MM.1S (cell line): ENCODE data around the gene ANAPC16.
"Not testable (repeated sequence)": the region's sequence is repeated elsewhere in the genome, so short reads cannot be mapped to it uniquely, and the experiment has no call there.

Experiments used
- DNase-seq: peaks from one replicate; pipeline ENCODE4 v3.0.0-alpha.2; 2015
- H2AFZ ChIP-seq: fragments of 300-600 bp; sonication (generic); 2 replicates; pipeline ENCODE4 v1.6.0; 2016; ENCODE audit warnings: antibody characterized with exemption, low read length
- H3F3A ChIP-seq: fragments of 300-600 bp; sonication (generic); 2 replicates; pipeline ENCODE4 v1.6.1; 2016; ENCODE audit warnings: mild to moderate bottlenecking, antibody characterized with exemption, low read length, moderate library complexity, mixed read lengths; ENCODE audit not compliant: insufficient read depth
- H3K27ac ChIP-seq: fragments of 300-600 bp; sonication (generic); 2 replicates; pipeline ENCODE4 v1.5.1; 2016; ENCODE audit warnings: mild to moderate bottlenecking, low read length
- H3K27me3 ChIP-seq: fragments of 300-600 bp; sonication (generic); replicated peaks from 2 replicates; pipeline ENCODE4 v1.6.0; 2016; ENCODE audit warnings: low read length; ENCODE audit not compliant: insufficient read depth
- H3K36me3 ChIP-seq: fragments of 300-600 bp; sonication (generic); replicated peaks from 2 replicates; pipeline ENCODE4 v1.6.1; 2016; ENCODE audit warnings: mild to moderate bottlenecking, low read length, mixed read lengths; ENCODE audit not compliant: insufficient read depth
- H3K4me1 ChIP-seq: fragments of 300-600 bp; sonication (generic); 2 replicates; pipeline ENCODE4 v1.6.1; 2016; ENCODE audit warnings: low read length, mixed read lengths
- H3K4me2 ChIP-seq: fragments of 300-600 bp; sonication (generic); 2 replicates; pipeline ENCODE4 v1.6.0; 2016; ENCODE audit warnings: low read depth, low read length
- H3K4me3 ChIP-seq: fragments of 300-600 bp; sonication (generic); 2 replicates; pipeline ENCODE4 v1.5.1; 2016; ENCODE audit warnings: low read length, mixed read lengths
- H3K79me2 ChIP-seq: fragments of 300-600 bp; sonication (generic); 2 replicates; pipeline ENCODE4 v1.6.1; 2016; ENCODE audit warnings: mixed run types, low read length, mixed read lengths
- H3K9ac ChIP-seq: fragments of 300-600 bp; sonication (generic); 2 replicates; pipeline ENCODE4 v1.6.1; 2016; ENCODE audit warnings: low read length, mixed read lengths
- H3K9me2 ChIP-seq: fragments of 300-600 bp; sonication (generic); replicated peaks from 2 replicates; pipeline ENCODE4 v1.6.1; 2016; ENCODE audit warnings: mild to moderate bottlenecking, low read length, mixed read lengths; ENCODE audit not compliant: insufficient read depth
- H3K9me3 ChIP-seq: fragments of 300-600 bp; sonication (generic); replicated peaks from 2 replicates; pipeline ENCODE4 v1.6.1; 2016; ENCODE audit warnings: mild to moderate bottlenecking, low read length, mixed read lengths; ENCODE audit not compliant: insufficient read depth
- H4K20me1 ChIP-seq: fragments of 300-600 bp; sonication (generic); 2 replicates; pipeline ENCODE4 v1.6.1; 2016; ENCODE audit warnings: mild to moderate bottlenecking, low read length, moderate library complexity, mixed read lengths; ENCODE audit not compliant: insufficient read depth
- EZH2 ChIP-seq: fragments of 300-600 bp; sonication (generic); optimal IDR thresholded peaks from 2 replicates; pipeline ENCODE3; 2017; ENCODE audit warnings: low read depth, mild to moderate bottlenecking, antibody characterized with exemption, low read length, mixed read lengths
- EZH2phosphoT487 ChIP-seq: fragments of 300-600 bp; sonication (generic); IDR thresholded peaks from 2 replicates; pipeline ENCODE4 v1.6.1; 2018; ENCODE audit warnings: antibody characterized with exemption, low read length
- TF ChIP-seq, protein P1 (sequence below): fragments of 300-600 bp; sonication (generic); IDR thresholded peaks from 2 replicates; pipeline ENCODE4 v1.5.1; 2016; ENCODE audit warnings: antibody characterized with exemption, low read length, mixed read lengths

ANAPC16 gene

DNA sequence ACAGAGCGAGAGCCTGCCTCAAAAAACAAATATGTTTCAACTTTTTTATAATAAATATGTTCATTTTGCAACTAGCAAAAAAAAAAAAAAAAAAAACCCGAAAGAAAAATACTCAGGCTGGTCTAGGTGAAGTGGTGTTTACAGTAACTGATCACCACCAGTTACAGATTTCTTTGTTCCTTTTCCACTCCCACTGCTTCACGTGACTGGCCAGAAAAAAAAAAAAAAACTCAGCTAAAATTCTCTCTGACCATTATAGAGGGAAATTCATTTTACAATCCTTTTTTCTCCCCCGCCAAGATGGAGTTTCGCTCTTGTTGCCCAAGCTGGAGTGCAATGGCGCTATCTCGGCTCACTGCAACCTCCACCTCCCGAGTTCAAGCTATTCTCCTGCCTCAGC is 4.8 kb downstream of the ANAPC16 start:
- no peak overlapping the region for H3K4me3 ChIP-seq
- peaks cover 11% of the 10 kb centered on the region for H3K4me1 ChIP-seq
- H3K27ac ChIP-seq = no peak overlapping the region
- TF ChIP-seq, protein P1, sequence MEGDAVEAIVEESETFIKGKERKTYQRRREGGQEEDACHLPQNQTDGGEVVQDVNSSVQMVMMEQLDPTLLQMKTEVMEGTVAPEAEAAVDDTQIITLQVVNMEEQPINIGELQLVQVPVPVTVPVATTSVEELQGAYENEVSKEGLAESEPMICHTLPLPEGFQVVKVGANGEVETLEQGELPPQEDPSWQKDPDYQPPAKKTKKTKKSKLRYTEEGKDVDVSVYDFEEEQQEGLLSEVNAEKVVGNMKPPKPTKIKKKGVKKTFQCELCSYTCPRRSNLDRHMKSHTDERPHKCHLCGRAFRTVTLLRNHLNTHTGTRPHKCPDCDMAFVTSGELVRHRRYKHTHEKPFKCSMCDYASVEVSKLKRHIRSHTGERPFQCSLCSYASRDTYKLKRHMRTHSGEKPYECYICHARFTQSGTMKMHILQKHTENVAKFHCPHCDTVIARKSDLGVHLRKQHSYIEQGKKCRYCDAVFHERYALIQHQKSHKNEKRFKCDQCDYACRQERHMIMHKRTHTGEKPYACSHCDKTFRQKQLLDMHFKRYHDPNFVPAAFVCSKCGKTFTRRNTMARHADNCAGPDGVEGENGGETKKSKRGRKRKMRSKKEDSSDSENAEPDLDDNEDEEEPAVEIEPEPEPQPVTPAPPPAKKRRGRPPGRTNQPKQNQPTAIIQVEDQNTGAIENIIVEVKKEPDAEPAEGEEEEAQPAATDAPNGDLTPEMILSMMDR = no peak
- TF ChIP-seq EZH2 = no peak
- TF ChIP-seq EZH2phosphoT487 = no peak
- no peaks in the 10 kb centered on the region for H3K27me3 ChIP-seq
- H3K79me2 ChIP-seq = peaks cover 72% of the 10 kb centered on the region
- H3K4me2 ChIP-seq = no peak overlapping the region
- no peaks in the 10 kb centered on the region; the same call in 1 of the 2 replicates for H3K36me3 ChIP-seq
- no peaks in the 10 kb centered on the region for H3K9me3 ChIP-seq
- H2AFZ ChIP-seq = no peak overlapping the region
- no peak for DNase-seq
- H3K9me2 ChIP-seq = no peaks in the 10 kb centered on the region
- peaks cover 8% of the 10 kb centered on the region; the same call in 1 of the 2 replicates for H3F3A ChIP-seq
- H4K20me1 ChIP-seq = no peaks in the 10 kb centered on the region
- no peak overlapping the region for H3K9ac ChIP-seq

DNA sequence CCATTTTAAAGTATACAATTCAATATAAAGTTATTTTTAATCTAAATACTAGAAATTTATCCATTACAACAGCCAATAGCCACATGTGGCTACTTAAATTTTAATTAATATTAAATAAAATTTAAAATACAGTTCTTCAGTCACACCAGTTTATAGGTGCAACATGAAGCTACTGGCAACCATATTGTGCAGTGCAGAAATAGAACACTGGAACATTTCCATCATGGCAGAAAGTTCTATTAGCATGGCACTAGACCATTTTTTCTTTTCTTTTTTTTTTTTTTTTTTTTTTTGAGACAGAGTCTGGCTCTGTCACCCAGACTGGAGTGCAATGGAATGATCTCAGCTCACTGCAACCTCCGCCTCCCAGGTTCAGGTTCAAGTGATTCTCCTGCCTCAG is 5.5 kb downstream of the ANAPC16 start:
- peaks cover 11% of the 10 kb centered on the region for H3K4me1 ChIP-seq
- H3K4me3 ChIP-seq = no peak overlapping the region
- H3K79me2 ChIP-seq = peaks cover 74% of the 10 kb centered on the region
- no peaks in the 10 kb centered on the region for H3K9me3 ChIP-seq
- TF ChIP-seq, protein P1 = no peak
- TF ChIP-seq EZH2phosphoT487 = no peak
- no peak for TF ChIP-seq EZH2
- no peak overlapping the region for H2AFZ ChIP-seq
- no peaks in the 10 kb centered on the region for H3K9me2 ChIP-seq
- H3K4me2 ChIP-seq = no peak overlapping the region
- H3K27ac ChIP-seq = no peak overlapping the region
- H3K9ac ChIP-seq = no peak overlapping the region
- H3F3A ChIP-seq = peaks cover 3% of the 10 kb centered on the region; the same call in 1 of the 2 replicates
- H3K27me3 ChIP-seq = no peaks in the 10 kb centered on the region
- no peaks in the 10 kb centered on the region for H4K20me1 ChIP-seq
- no peaks in the 10 kb centered on the region; the same call in 1 of the 2 replicates for H3K36me3 ChIP-seq
- no peak for DNase-seq

DNA sequence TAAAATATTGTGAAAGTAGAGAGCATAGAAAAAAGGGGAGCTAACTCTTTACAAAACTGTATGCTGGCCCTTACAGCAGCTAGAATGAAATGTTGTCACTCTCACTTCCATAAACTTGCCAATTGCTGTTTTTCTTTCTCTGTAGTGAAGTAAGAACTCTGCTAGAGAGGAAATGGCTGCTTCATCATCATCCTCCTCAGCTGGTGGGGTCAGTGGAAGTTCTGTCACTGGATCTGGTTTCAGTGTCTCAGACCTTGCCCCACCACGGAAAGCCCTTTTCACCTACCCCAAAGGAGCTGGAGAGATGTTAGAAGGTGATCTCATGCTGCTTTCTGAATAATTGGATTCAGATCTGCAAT is 7.9 kb downstream of the ANAPC16 start:
- no peak overlapping the region for H3K4me3 ChIP-seq
- no peaks in the 10 kb centered on the region for H3K9me2 ChIP-seq
- H3K4me2 ChIP-seq = no peak overlapping the region
- peaks cover 71% of the 10 kb centered on the region for H3K79me2 ChIP-seq
- H4K20me1 ChIP-seq = 0 out of 2 replicates have a peak, but pooled peaks cover 3% of the 10 kb centered on the region
- no peak overlapping the region for H3K9ac ChIP-seq
- no peaks in the 10 kb centered on the region for H3K27me3 ChIP-seq
- DNase-seq = no peak
- H3K36me3 ChIP-seq = no peaks in the 10 kb centered on the region; the same call in 1 of the 2 replicates
- no peaks in the 10 kb centered on the region for H3F3A ChIP-seq
- H3K4me1 ChIP-seq = no peaks in the 10 kb centered on the region
- H3K9me3 ChIP-seq = no peaks in the 10 kb centered on the region
- TF ChIP-seq, protein P1 = no peak
- no peak for TF ChIP-seq EZH2phosphoT487
- TF ChIP-seq EZH2 = no peak
- no peak overlapping the region for H3K27ac ChIP-seq
- H2AFZ ChIP-seq = no peak overlapping the region

DNA sequence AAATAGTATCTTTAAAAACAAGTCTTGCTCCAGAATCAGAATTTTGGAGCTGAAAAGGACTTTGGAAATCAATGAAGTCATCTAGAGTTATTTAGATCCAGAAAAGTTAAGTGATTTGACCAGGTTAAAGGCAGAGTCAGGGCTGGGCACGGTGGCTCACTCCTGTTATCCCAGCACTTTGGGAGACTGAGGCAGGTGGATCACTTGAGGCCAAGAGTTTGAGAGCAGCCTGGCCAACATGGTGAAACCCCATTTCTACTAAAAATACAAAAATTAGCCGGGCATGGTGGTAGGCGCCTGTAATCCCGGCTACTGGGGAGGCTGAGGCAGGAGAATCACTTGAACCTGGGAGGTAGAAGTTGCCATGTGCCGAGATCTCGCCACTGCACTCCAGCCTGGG is 8.4 kb downstream of the ANAPC16 start:
- not testable (repeated sequence) for H3F3A ChIP-seq, H3K9me2 ChIP-seq, H3K4me3 ChIP-seq, H3K27me3 ChIP-seq, H4K20me1 ChIP-seq, DNase-seq, H2AFZ ChIP-seq, H3K36me3 ChIP-seq, H3K4me1 ChIP-seq, H3K27ac ChIP-seq, H3K9me3 ChIP-seq, H3K4me2 ChIP-seq, H3K9ac ChIP-seq
- peaks cover 69% of the 10 kb centered on the region for H3K79me2 ChIP-seq
